Gastrocnemius medialis (tissue), 4 donors: ENCODE results near the gene TNFRSF12A. TPM values are rescaled to one million over a fixed set of nuclear protein-coding genes. Genes with fewer than 3 reads are reported as not detected.
A peak's percentile ranks its signal among the peaks of the same experiment; 100 is the strongest.

Source experiments
- ATAC-seq, 2 donors: fragments of 150-250 bp; one replicate each; pipeline ENCODE4 v1.9.1; 2016
- DNase-seq, 2 donors: peaks; one replicate each; pipeline ENCODE4 v3.0.0-alpha.2; 2019
- H3K27ac ChIP-seq, 4 donors: fragments of 200-600 bp; sonication (generic); 1 replicate in 1 of 4; 2 replicates in 3 of 4; pipeline ENCODE4 v1.5.1; 2016 to 2018; ENCODE audit warnings: mild to moderate bottlenecking in 2 of 4, moderate library complexity in 1 of 4
- H3K27me3 ChIP-seq, 3 donors: fragments of 200-600 bp; sonication (generic) in 2 of 3; 1 replicate in 1 of 3; 2 replicates in 2 of 3; pipeline versions ENCODE4 v1.5.1 to v1.6.0; 2016 to 2019; ENCODE audit warnings: mild to moderate bottlenecking in 1 of 3, moderate library complexity in 1 of 3
- H3K36me3 ChIP-seq, 2 donors: fragments of 200-600 bp; sonication (generic) in 1 of 2; one replicate each; pipeline ENCODE4 v1.5.1; 2017 to 2018
- H3K4me1 ChIP-seq, 2 donors: fragments of 200-600 bp; sonication (generic) in 1 of 2; one replicate each; pipeline ENCODE4 v1.5.1; 2016 to 2017; ENCODE audit warnings: mild to moderate bottlenecking in 2 of 2
- H3K4me3 ChIP-seq, 4 donors: fragments of 200-600 bp; sonication (generic) in 3 of 4; 1 replicate in 1 of 4; 2 replicates in 3 of 4; pipeline ENCODE4 v1.5.1; 2016 to 2019; ENCODE audit warnings: mild to moderate bottlenecking in 2 of 4
- H3K9me3 ChIP-seq, 3 donors: fragments of 200-600 bp; sonication (generic) in 2 of 3; 1 replicate in 1 of 3; 2 replicates in 2 of 3; pipeline ENCODE4 v1.5.1; 2016 to 2019
- CTCF ChIP-seq, 5 experiments: fragments of 450-650 bp in 3 of 5; fragments of 200-600 bp in 2 of 5; sonication (generic) in 2 of 5; IDR thresholded peaks in 4 of 5; conservative IDR thresholded peaks in 1 of 5; 1 replicate in 4 of 5; 2 replicates in 1 of 5; pipeline ENCODE4 v1.5.1; 2016 to 2019; ENCODE audit warnings: antibody characterized with exemption in 5 of 5, mild to moderate bottlenecking in 3 of 5, moderate library complexity in 3 of 5
- POLR2A ChIP-seq, 2 donors: fragments of 450-650 bp; IDR thresholded peaks; one replicate each; pipeline ENCODE4 v1.6.1; 2017; ENCODE audit warnings: antibody characterized with exemption in 2 of 2, mild to moderate bottlenecking in 2 of 2, moderate library complexity in 2 of 2
- in situ Hi-C, 4 donors: fragments of 200-750 bp; cut with MboI; loops; one replicate each; pipeline versions ENCODE4 v1.15.0 to v1.8.0; 2017; ENCODE audit warnings: low sequenced_read_pairs in 4 of 4
- intact Hi-C: fragments of 100-400 bp; cut with DNase I; formaldehyde crosslinking; loops from one replicate; pipeline ENCODE4 v1.15.1; 2023; ENCODE audit warnings: low total_unique reads
- total RNA-seq, 4 donors: library from RNA; depleted of rRNA; stranded (reverse); fragments of >200 nt; gene quantifications; one replicate each; pipeline versions ENCODE4 v1.1.0 to v1.2.3, GENCODE V29; 2016

The TNFRSF12A gene
- total RNA-seq, 4 donors from 2014 or later: 34.0 to 161 (median 85.5) TPM

GRCh38 chr16:3046641-3047386 is 26.6 kb downstream of the TNFRSF12A start:
- Histone ChIP-seq H3K27me3 (peaks cover 65 to 74% (median 70%) of the 10 kb centered on the region in 3 donors), H3K4me1 (peaks cover 0 to 15% of the 10 kb centered on the region in 2 donors), H3K27ac (no peak overlapping the region), H3K36me3 (no peaks in the 10 kb centered on the region), H3K4me3 (peak overlapping the region; percentile 42 to 57 (median 52)), H3K9me3 (no peaks in the 10 kb centered on the region)
- TF ChIP-seq CTCF (IDR thresholded peaks at IDR 0.05 in 4 of 5, conservative IDR thresholded peaks at IDR 0.05 in 1 of 5): no peak
- TF ChIP-seq POLR2A (IDR thresholded peaks at IDR 0.05): no peak
- ATAC-seq (no peak), DNase-seq (no peak)
- intact Hi-C loops: no loop called here
- in situ Hi-C loops: no loop called here

GRCh38 chr16:3047387-3047720 is 27.2 kb downstream of the TNFRSF12A start:
- DNase-seq (no peak), ATAC-seq (no peak)
- intact Hi-C loops (no loop called here), in situ Hi-C loops (no loop called here)
- Histone ChIP-seq H3K4me3 (no peak overlapping the region), H3K36me3 (no peaks in the 10 kb centered on the region), H3K9me3 (no peaks in the 10 kb centered on the region), H3K27ac (no peak overlapping the region), H3K27me3 (peaks cover 65 to 71% (median 68%) of the 10 kb centered on the region in 3 donors), H3K4me1 (peaks cover 0 to 15% of the 10 kb centered on the region in 2 donors)
- TF ChIP-seq CTCF (IDR thresholded peaks at IDR 0.05 in 4 of 5, conservative IDR thresholded peaks at IDR 0.05 in 1 of 5) (no peak), POLR2A (IDR thresholded peaks at IDR 0.05) (no peak)

GRCh38 chr16:3049921-3050481 is 29.8 kb downstream of the TNFRSF12A start:
- peaks cover 46% of the 10 kb centered on the region in 3 donors for H3K27me3 ChIP-seq
- H3K27ac ChIP-seq: no peak overlapping the region
- DNase-seq (no peak), ATAC-seq (no peak)
- H3K4me3 ChIP-seq: no peak overlapping the region
- H3K4me1 ChIP-seq: peaks cover 0 to 15% of the 10 kb centered on the region in 2 donors
- H3K9me3 ChIP-seq: no peaks in the 10 kb centered on the region
- H3K36me3 ChIP-seq: no peaks in the 10 kb centered on the region
- TF ChIP-seq POLR2A (IDR thresholded peaks at IDR 0.05): no peak
- TF ChIP-seq CTCF (IDR thresholded peaks at IDR 0.05 in 4 of 5, conservative IDR thresholded peaks at IDR 0.05 in 1 of 5): no peak
- in situ Hi-C loops (no loop called here), intact Hi-C loops (no loop called here)

- Histone ChIP-seq H3K36me3 (no peaks in the 10 kb centered on the region), H3K9me3 (no peaks in the 10 kb centered on the region), H3K4me1 (peaks cover 0 to 11% of the 10 kb centered on the region in 2 donors), H3K27ac (no peak overlapping the region), H3K27me3 (peaks cover 41 to 42% (median 42%) of the 10 kb centered on the region in 3 donors), H3K4me3 (no peak overlapping the region)
- in situ Hi-C loops (no loop called here), intact Hi-C loops (no loop called here)
- TF ChIP-seq CTCF (IDR thresholded peaks at IDR 0.05 in 4 of 5, conservative IDR thresholded peaks at IDR 0.05 in 1 of 5): no peak
- TF ChIP-seq POLR2A (IDR thresholded peaks at IDR 0.05): no peak
- ATAC-seq (no peak), DNase-seq (no peak)
These were observed 30.3 kb downstream of the TNFRSF12A start for GRCh38 chr16:3050487-3050886.
